PFSK-1 (cell line): ENCODE results near the gene ACE.

ENCODE experiments used
- POLR2AphosphoS5 ChIP-seq: IDR thresholded peaks from 2 replicates; pipeline ENCODE4 v1.6.1; 2012; ENCODE audit warnings: low read depth, mild to moderate bottlenecking, control low read depth, low read length, moderate library complexity
- REST ChIP-seq, 2 experiments: IDR thresholded peaks; 2 replicates each; pipeline versions ENCODE4 v1.6.1 to v1.8.0; 2011 to 2012; ENCODE audit warnings: low read depth in 2 of 2, low read length in 2 of 2, control low read depth in 1 of 2, inconsistent platforms in 1 of 2, mild to moderate bottlenecking in 1 of 2, moderate library complexity in 1 of 2; ENCODE audit not compliant: insufficient read depth in 1 of 2
- TAF1 ChIP-seq: IDR thresholded peaks from 2 replicates; pipeline ENCODE4 v1.6.1; 2012; ENCODE audit warnings: low read length, control low read depth, borderline replicate concordance; ENCODE audit not compliant: insufficient read depth

- TF ChIP-seq TAF1, result no peak
- TF ChIP-seq POLR2AphosphoS5, result no peak
- no peak for TF ChIP-seq REST (IDR thresholded peaks at IDR 0.05; ENCODE audit: insufficient read depth in 1 of 2, low read depth in 2 of 2, low read length in 2 of 2)
These were observed 13.1 kb upstream of the ACE start for GRCh38 chr17:63463771-63464170.
